DOHH2 (cell line): ENCODE measurements around the gene SEL1L3.
"Not testable (repeated sequence)": the region's sequence is repeated elsewhere in the genome, so short reads cannot be mapped to it uniquely, and the experiment has no call there.

Experiments used
- H3F3A ChIP-seq: fragments of 200-600 bp; sonication (generic), shearing (Covaris generic); 2 replicates; pipeline ENCODE4 v1.6.0; 2016; ENCODE audit warnings: antibody characterized with exemption, mild to moderate bottlenecking; ENCODE audit not compliant: control insufficient read depth, insufficient read depth
- H3K27ac ChIP-seq: fragments of 200-600 bp; sonication (generic); 2 replicates; pipeline ENCODE4 v1.5.1; 2014; ENCODE audit warnings: low read depth, mild to moderate bottlenecking, low read length, moderate library complexity
- H3K27me3 ChIP-seq: fragments of 200-600 bp; sonication (generic); 2 replicates; pipeline ENCODE4 v1.6.1; 2014; ENCODE audit warnings: mild to moderate bottlenecking, low read length, mixed read lengths; ENCODE audit not compliant: control insufficient read depth
- H3K36me3 ChIP-seq: fragments of 200-600 bp; sonication (generic); 2 replicates; pipeline ENCODE4 v1.6.1; 2014; ENCODE audit warnings: mild to moderate bottlenecking, low read length, moderate library complexity, mixed read lengths; ENCODE audit not compliant: control insufficient read depth
- H3K4me1 ChIP-seq: fragments of 200-600 bp; sonication (generic); 2 replicates; pipeline ENCODE4 v1.6.1; 2014; ENCODE audit warnings: mild to moderate bottlenecking, low read length, mixed read lengths; ENCODE audit not compliant: control insufficient read depth
- H3K4me2 ChIP-seq: fragments of 200-600 bp; sonication (generic); 2 replicates; pipeline ENCODE4 v1.6.0; 2014; ENCODE audit warnings: mild to moderate bottlenecking, low read length, moderate library complexity
- H3K4me3 ChIP-seq: fragments of 200-600 bp; sonication (generic); 2 replicates; pipeline ENCODE4 v1.5.1; 2014; ENCODE audit warnings: mild to moderate bottlenecking, low read length, mixed read lengths
- H3K79me2 ChIP-seq: fragments of 200-600 bp; sonication (generic); 2 replicates; pipeline ENCODE4 v1.6.1; 2014; ENCODE audit warnings: mild to moderate bottlenecking, low read length, mixed read lengths; ENCODE audit not compliant: control insufficient read depth
- H3K9me2 ChIP-seq: fragments of 200-600 bp; sonication (generic); replicated peaks from 2 replicates; pipeline ENCODE4 v1.6.1; 2014; ENCODE audit warnings: mild to moderate bottlenecking, low read length, mixed read lengths; ENCODE audit not compliant: control insufficient read depth
- H3K9me3 ChIP-seq: fragments of 200-600 bp; sonication (generic); 2 replicates; pipeline ENCODE4 v1.6.1; 2014; ENCODE audit warnings: antibody characterized with exemption, low read length, mixed read lengths; ENCODE audit not compliant: control insufficient read depth, insufficient read depth
- H4K20me1 ChIP-seq: fragments of 200-600 bp; sonication (generic); 2 replicates; pipeline ENCODE4 v1.6.0; 2014; ENCODE audit warnings: low read depth, mild to moderate bottlenecking, antibody characterized with exemption, low read length, moderate library complexity; ENCODE audit not compliant: control insufficient read depth, insufficient read depth
- CTCF ChIP-seq: fragments of 200-600 bp; sonication (generic); IDR thresholded peaks from one replicate; pipeline ENCODE4 v1.5.1; 2014; ENCODE audit warnings: antibody characterized with exemption, mild to moderate bottlenecking, low read depth, low read length; ENCODE audit not compliant: poor library complexity, severe bottlenecking
- EZH2phosphoT487 ChIP-seq: fragments of 200-600 bp; sonication (generic); IDR thresholded peaks from 2 replicates; pipeline ENCODE4 v1.6.1; 2017; ENCODE audit warnings: borderline replicate concordance, mild to moderate bottlenecking, antibody characterized with exemption, low read length, moderate library complexity, mixed read lengths

SEL1L3 gene

DNA sequence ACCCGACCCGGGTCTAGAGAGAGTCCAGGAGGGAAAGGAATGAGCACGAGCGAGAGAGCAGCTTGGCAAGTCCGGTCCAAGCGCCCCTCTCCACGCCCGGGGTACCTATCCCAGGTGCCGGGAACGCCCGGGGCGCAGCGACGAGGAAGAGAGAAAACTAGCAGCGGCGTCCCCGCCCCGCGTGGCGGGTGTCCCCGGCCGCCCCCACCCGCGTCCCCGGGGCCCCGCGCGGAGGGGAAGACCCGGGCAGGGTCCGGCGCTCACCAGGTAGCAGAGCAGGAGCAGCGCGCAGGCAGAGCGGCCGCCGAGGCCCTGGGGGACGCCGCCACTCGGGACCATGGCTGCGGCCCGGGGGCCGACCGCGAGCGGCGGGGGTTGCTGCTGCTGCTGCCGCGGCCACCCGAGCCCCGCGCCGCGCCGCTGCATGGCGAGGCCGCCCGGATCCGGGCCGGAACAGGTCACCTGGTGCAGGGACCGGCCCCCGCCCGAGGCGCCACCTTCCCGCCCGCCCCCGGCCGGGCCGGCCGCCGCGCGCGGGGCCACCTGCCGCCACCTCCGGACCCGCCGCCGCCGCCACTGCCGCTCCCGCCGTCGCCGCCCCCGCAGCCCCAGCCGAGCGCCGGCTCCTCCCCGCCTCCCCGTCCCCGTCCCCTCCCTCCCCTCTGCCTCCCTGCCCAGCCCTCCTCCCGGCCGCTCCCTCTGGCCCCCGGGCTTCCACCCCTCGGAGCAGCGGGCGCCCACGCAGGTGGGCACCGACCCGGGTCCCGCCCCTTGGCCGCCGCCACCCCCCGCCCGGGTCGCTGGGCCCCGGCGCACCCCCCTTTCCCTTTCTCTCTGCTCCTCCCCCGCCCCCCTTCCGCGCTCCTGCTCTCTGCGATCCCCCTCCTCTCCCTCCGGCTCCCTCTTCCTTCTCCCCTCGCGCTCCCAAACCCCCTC lies at the start of gene SEL1L3:
Gene SEL1L3, minus strand, starts transcription at position 578 of the 936 bp plus-strand sequence. Its CDS starts 152 bp downstream, at position 426.
- Histone ChIP-seq H3K4me2 (peak within 1 kb of the TSS; percentile 97), H3K9me2 (no peaks in the 10 kb centered on the region), H4K20me1 (peaks cover 15% of the 10 kb centered on the region; the same call in 1 of the 2 replicates), H3K79me2 (peaks cover 93% of the 10 kb centered on the region), H3K27me3 (no peaks in the 10 kb centered on the region), H3K36me3 (peaks cover 81% of the 10 kb centered on the region), H3K9me3 (no peaks in the 10 kb centered on the region), H3K27ac (peak within 1 kb of the TSS; percentile 98), H3K4me3 (peak within 1 kb of the TSS; percentile 93), H3K4me1 (peaks cover 75% of the 10 kb centered on the region), H3F3A (peaks cover 53% of the 10 kb centered on the region)
- no peak for TF ChIP-seq EZH2phosphoT487
- TF ChIP-seq CTCF, result no peak

DNA sequence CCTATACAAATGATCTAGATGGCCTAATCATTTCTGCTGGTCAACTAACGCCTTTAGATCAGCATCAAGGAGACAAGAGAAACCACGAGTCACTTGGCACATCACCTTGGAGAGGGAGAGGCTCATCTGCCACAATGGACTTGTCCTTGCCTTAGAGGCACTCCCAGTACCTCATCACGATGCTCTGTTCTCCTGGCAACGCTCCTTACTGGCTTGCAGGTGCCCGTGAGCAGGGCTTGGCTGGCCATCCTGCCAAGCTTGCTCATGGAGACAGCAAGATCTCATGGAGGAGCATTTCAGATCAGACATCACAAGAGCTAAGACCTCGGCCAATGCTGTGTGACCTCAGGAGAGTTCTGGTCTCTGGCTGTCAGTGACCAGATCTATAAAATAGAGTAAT lies 48.6 kb upstream of the SEL1L3 start:
- Histone ChIP-seq H3K27ac (no peak overlapping the region), H3K9me2 (no peaks in the 10 kb centered on the region), H3K9me3 (no peaks in the 10 kb centered on the region), H3K4me1 (peaks cover 35% of the 10 kb centered on the region), H3K4me2 (no peak overlapping the region), H3K36me3 (peaks cover 8% of the 10 kb centered on the region; the same call in 1 of the 2 replicates), H3K27me3 (no peaks in the 10 kb centered on the region), H4K20me1 (no peaks in the 10 kb centered on the region), H3K79me2 (peaks cover 31% of the 10 kb centered on the region), H3K4me3 (no peak overlapping the region), H3F3A (0 out of 2 replicates have a peak, but pooled peaks cover 3% of the 10 kb centered on the region)
- TF ChIP-seq EZH2phosphoT487, result no peak

DNA sequence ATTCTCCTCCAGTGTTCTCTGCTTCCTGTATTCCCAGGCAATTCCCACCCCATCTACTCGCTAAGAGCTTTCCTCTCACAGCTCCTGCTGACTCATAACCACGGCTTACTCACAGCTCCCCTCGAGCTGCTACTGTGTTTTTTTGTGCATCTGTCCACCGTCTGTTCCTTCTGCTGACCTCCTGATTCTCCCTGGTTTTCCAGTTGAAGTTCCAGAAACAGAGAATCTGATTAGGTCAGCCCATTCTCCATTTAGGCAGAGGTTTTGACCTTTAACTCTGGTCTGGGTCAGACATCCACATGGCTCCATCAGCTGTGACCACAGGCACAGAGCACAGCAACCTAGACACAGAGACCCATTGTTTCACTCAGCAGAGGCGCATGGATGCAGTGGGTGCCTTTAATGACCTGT lies 45.7 kb upstream of the SEL1L3 start:
- Histone ChIP-seq H3K4me3 (no peak overlapping the region), H3F3A (peaks cover 10% of the 10 kb centered on the region; the same call in 1 of the 2 replicates), H4K20me1 (no peaks in the 10 kb centered on the region), H3K4me1 (peaks cover 41% of the 10 kb centered on the region), H3K36me3 (peaks cover 8% of the 10 kb centered on the region), H3K9me3 (no peaks in the 10 kb centered on the region), H3K27me3 (no peaks in the 10 kb centered on the region), H3K79me2 (peaks cover 8% of the 10 kb centered on the region), H3K4me2 (no peak overlapping the region), H3K27ac (no peak overlapping the region), H3K9me2 (no peaks in the 10 kb centered on the region)
- TF ChIP-seq CTCF, result no peak
- TF ChIP-seq EZH2phosphoT487, result no peak

GRCh38 chr4:25906113-25906512 lies 43.3 kb upstream of the SEL1L3 start:
- H3K9me3 ChIP-seq, H3K36me3 ChIP-seq, H3K4me3 ChIP-seq, H3K27me3 ChIP-seq, H3K79me2 ChIP-seq, H4K20me1 ChIP-seq, H3K9me2 ChIP-seq, H3K4me2 ChIP-seq, H3K27ac ChIP-seq, H3F3A ChIP-seq: not testable (repeated sequence)
- peaks cover 33% of the 10 kb centered on the region for H3K4me1 ChIP-seq
